ENCODE results near the gene GRIN3B.

GRIN3B gene

DNA sequence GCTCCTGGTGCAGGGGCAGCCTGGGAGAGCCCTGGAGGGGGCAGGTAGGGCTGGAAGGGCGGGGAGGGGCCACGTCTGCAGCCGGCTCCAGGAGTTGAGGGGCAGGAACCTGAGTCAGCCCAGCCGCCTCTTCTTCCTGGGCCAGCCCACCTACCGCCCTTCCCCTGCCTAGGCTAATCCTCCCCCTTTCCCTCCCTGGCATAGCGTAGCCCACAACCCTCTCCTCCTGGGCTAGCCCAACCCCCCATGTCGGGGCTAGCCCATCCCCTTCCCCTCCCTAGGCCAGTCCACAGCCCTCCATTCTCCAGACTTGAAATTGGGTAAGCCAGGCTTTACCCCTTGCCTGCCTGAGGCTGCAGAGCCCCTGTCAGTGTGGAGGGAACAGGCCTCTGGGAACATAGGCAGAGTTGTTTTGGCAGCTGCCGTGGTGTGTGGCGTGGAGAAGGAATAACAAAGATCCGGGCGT is 36.7 kb upstream of the GRIN3B start:
- TF ChIP-seq, protein P1, sequence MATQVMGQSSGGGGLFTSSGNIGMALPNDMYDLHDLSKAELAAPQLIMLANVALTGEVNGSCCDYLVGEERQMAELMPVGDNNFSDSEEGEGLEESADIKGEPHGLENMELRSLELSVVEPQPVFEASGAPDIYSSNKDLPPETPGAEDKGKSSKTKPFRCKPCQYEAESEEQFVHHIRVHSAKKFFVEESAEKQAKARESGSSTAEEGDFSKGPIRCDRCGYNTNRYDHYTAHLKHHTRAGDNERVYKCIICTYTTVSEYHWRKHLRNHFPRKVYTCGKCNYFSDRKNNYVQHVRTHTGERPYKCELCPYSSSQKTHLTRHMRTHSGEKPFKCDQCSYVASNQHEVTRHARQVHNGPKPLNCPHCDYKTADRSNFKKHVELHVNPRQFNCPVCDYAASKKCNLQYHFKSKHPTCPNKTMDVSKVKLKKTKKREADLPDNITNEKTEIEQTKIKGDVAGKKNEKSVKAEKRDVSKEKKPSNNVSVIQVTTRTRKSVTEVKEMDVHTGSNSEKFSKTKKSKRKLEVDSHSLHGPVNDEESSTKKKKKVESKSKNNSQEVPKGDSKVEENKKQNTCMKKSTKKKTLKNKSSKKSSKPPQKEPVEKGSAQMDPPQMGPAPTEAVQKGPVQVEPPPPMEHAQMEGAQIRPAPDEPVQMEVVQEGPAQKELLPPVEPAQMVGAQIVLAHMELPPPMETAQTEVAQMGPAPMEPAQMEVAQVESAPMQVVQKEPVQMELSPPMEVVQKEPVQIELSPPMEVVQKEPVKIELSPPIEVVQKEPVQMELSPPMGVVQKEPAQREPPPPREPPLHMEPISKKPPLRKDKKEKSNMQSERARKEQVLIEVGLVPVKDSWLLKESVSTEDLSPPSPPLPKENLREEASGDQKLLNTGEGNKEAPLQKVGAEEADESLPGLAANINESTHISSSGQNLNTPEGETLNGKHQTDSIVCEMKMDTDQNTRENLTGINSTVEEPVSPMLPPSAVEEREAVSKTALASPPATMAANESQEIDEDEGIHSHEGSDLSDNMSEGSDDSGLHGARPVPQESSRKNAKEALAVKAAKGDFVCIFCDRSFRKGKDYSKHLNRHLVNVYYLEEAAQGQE (IDR thresholded peaks at IDR 0.05; ENCODE audit: low read depth) = no peak
- TF ChIP-seq, protein P2, sequence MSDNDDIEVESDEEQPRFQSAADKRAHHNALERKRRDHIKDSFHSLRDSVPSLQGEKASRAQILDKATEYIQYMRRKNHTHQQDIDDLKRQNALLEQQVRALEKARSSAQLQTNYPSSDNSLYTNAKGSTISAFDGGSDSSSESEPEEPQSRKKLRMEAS (IDR thresholded peaks at IDR 0.05) = no peak
- no peak for TF ChIP-seq ZBTB7A (IDR thresholded peaks at IDR 0.05; ENCODE audit: low read depth)
- no peak for TF ChIP-seq TCF12 (IDR thresholded peaks at IDR 0.05; ENCODE audit: low read depth)
- no peak for TF ChIP-seq CREB1 (IDR thresholded peaks at IDR 0.05; ENCODE audit: low read depth)
- TF ChIP-seq TEAD4 (IDR thresholded peaks at IDR 0.05) = no peak
- TF ChIP-seq EP300 (IDR thresholded peaks at IDR 0.05; ENCODE audit: borderline replicate concordance) = no peak
- TF ChIP-seq, protein P3, sequence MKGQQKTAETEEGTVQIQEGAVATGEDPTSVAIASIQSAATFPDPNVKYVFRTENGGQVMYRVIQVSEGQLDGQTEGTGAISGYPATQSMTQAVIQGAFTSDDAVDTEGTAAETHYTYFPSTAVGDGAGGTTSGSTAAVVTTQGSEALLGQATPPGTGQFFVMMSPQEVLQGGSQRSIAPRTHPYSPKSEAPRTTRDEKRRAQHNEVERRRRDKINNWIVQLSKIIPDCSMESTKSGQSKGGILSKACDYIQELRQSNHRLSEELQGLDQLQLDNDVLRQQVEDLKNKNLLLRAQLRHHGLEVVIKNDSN (IDR thresholded peaks at IDR 0.05) = no peak
- TF ChIP-seq FOXM1 (IDR thresholded peaks at IDR 0.05; ENCODE audit: borderline replicate concordance, low read depth) = no peak
- TF ChIP-seq RAD21 (IDR thresholded peaks at IDR 0.05; ENCODE audit: low read depth) = no peak
- TF ChIP-seq TAF1 (IDR thresholded peaks at IDR 0.05; ENCODE audit: low read depth) = no peak
- no peak for TF ChIP-seq YY1 (IDR thresholded peaks at IDR 0.05; ENCODE audit: low read depth)

DNA sequence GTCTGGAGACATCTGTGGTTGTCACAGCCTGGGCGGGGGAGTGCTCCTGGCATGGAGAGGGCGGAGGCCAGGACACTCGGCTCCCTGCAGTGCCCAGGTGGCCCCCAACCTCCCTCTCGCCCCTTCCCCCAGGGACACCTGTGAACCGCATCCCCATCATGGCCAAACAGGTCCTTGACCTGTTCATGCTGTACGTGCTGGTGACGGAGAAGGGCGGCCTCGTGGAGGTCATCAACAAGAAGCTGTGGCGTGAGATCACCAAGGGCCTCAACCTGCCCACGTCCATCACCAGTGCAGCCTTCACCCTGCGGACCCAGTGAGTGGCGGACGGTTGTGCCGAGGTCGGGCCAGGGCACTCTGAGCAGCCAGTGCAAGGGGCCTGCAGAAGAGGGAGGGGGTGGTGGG is 36.1 kb upstream of the GRIN3B start:
- no peak for TF ChIP-seq TAF1 (IDR thresholded peaks at IDR 0.05; ENCODE audit: low read depth)
- no peak for TF ChIP-seq EGR1 (IDR thresholded peaks at IDR 0.05)
- no peak for TF ChIP-seq CEBPB (IDR thresholded peaks at IDR 0.05)
- TF ChIP-seq, protein P2 (IDR thresholded peaks at IDR 0.05) = no peak
- TF ChIP-seq, protein P3 (IDR thresholded peaks at IDR 0.05) = no peak
- TF ChIP-seq NFIC (IDR thresholded peaks at IDR 0.05) = no peak
- TF ChIP-seq TCF12 (IDR thresholded peaks at IDR 0.05; ENCODE audit: low read depth) = no peak
- no peak for TF ChIP-seq TEAD4 (IDR thresholded peaks at IDR 0.05)
- TF ChIP-seq ZBTB7A (IDR thresholded peaks at IDR 0.05; ENCODE audit: low read depth) = no peak
- TF ChIP-seq YY1 (IDR thresholded peaks at IDR 0.05; ENCODE audit: low read depth) = no peak
- TF ChIP-seq RAD21 (IDR thresholded peaks at IDR 0.05; ENCODE audit: low read depth) = no peak
- TF ChIP-seq, protein P1 (IDR thresholded peaks at IDR 0.05; ENCODE audit: low read depth) = no peak
- no peak for TF ChIP-seq FOXM1 (IDR thresholded peaks at IDR 0.05; ENCODE audit: borderline replicate concordance, low read depth)
- TF ChIP-seq CREB1 (IDR thresholded peaks at IDR 0.05; ENCODE audit: low read depth) = no peak

DNA sequence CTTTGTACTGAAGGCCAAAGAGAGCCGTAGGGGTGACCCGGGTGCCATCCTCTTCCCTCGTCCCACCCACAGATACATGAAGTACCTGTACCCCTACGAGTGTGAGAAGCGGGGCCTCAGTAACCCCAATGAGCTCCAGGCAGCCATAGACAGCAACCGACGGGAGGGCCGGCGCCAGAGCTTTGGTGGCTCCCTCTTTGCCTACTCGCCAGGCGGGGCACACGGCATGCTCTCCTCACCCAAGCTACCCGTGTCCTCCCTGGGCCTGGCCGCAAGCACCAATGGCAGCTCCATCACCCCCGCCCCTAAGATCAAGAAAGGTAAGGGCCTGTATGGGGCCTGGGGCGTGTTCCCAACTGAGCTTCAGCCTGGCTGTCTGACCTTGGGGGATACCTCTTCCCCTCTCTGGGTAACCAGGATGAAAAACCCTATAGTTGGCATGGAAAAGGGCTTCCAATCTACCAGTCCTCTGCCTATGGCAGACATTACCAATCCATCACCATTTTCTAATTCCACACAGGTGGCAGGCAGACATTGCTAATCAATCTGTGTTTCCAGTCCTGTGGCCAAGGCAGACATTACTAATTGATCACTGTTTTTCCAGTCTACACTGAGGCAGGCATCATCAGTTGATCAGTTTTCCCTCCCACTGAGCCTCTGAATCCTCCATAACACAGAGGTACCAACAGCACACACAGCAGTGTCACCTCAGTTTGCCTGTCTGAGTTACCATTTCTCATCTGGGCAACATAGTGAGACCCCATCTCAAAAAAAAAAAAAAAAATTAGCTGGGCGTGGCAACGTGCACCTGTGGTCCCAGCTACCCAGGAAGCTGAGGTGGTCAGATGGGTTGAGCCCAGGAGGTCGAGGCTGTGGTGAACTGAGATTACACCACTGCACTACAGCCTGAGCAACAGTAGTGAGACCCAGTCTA is 35.2 kb upstream of the GRIN3B start:
- no peak for TF ChIP-seq TEAD4 (IDR thresholded peaks at IDR 0.05)
- no peak for TF ChIP-seq NFIC (IDR thresholded peaks at IDR 0.05)
- TF ChIP-seq YY1 (IDR thresholded peaks at IDR 0.05; ENCODE audit: low read depth) = no peak
- TF ChIP-seq RAD21 (IDR thresholded peaks at IDR 0.05; ENCODE audit: low read depth) = no peak
- no peak for TF ChIP-seq CEBPB (IDR thresholded peaks at IDR 0.05)
- TF ChIP-seq CREB1 (IDR thresholded peaks at IDR 0.05; ENCODE audit: low read depth) = no peak
- TF ChIP-seq, protein P2 (IDR thresholded peaks at IDR 0.05) = no peak
- no peak for TF ChIP-seq EGR1 (IDR thresholded peaks at IDR 0.05)
- TF ChIP-seq, protein P3 (IDR thresholded peaks at IDR 0.05) = no peak
- TF ChIP-seq, protein P1 (IDR thresholded peaks at IDR 0.05; ENCODE audit: low read depth) = no peak
- no peak for TF ChIP-seq FOXM1 (IDR thresholded peaks at IDR 0.05; ENCODE audit: borderline replicate concordance, low read depth)
- no peak for TF ChIP-seq TCF12 (IDR thresholded peaks at IDR 0.05; ENCODE audit: low read depth)
- no peak for TF ChIP-seq EP300 (IDR thresholded peaks at IDR 0.05; ENCODE audit: borderline replicate concordance)
- no peak for TF ChIP-seq ZBTB7A (IDR thresholded peaks at IDR 0.05; ENCODE audit: low read depth)
- no peak for TF ChIP-seq TAF1 (IDR thresholded peaks at IDR 0.05; ENCODE audit: low read depth)
